BJ (cell line): Measurements from ENCODE around the gene OS9. TPM values are rescaled to one million over a fixed set of nuclear protein-coding genes. Genes with fewer than 3 reads are reported as not detected.

Experiments
- CTCF ChIA-PET: fragments of 350-600 bp; formaldehyde crosslinking; extraction: SDS; loops from one replicate; lab custom pipeline; 2021; ENCODE audit warnings: antibody characterized with exemption, inconsistent platforms; lab: Yijun Ruan, JAX
- POLR2A ChIA-PET: fragments of 300-600 bp; sonication (Branson Sonifier 250); formaldehyde crosslinking; extraction: SDS; loops from one replicate; lab custom pipeline; 2021; ENCODE audit warnings: antibody characterized with exemption; lab: Charles Lee
- DNase-seq: peaks from one replicate; pipeline ENCODE4 v3.0.0-alpha.2; 2011; ENCODE audit warnings: low read depth
- H3K27me3 ChIP-seq: 2 replicates; pipeline ENCODE4 v1.6.0; 2011; ENCODE audit warnings: low read length; ENCODE audit not compliant: control insufficient read depth, insufficient read depth
- H3K36me3 ChIP-seq: 2 replicates; pipeline ENCODE4 v1.5.1; 2011; ENCODE audit warnings: low read length; ENCODE audit not compliant: control insufficient read depth, insufficient read depth
- H3K4me3 ChIP-seq: 2 replicates; pipeline ENCODE4 v1.5.1; 2011; ENCODE audit warnings: low read depth, mild to moderate bottlenecking, control low read depth, low read length
- polyA plus RNA-seq: library from polyadenylated mRNA; depleted of rRNA; stranded (reverse); fragments of >200 nt; gene quantifications from 2 replicates; pipeline ENCODE4 v1.2.3, GENCODE V29; 2011
- TF ChIP-seq, protein P1 (sequence below): IDR thresholded peaks from 2 replicates; pipeline ENCODE4 v1.5.1; 2011; ENCODE audit warnings: low read depth, mild to moderate bottlenecking, control low read depth, inconsistent platforms, low read length, moderate library complexity; ENCODE audit not compliant: insufficient read depth

Gene OS9
- polyA plus RNA-seq, 1 experiment: 415 TPM

DNA sequence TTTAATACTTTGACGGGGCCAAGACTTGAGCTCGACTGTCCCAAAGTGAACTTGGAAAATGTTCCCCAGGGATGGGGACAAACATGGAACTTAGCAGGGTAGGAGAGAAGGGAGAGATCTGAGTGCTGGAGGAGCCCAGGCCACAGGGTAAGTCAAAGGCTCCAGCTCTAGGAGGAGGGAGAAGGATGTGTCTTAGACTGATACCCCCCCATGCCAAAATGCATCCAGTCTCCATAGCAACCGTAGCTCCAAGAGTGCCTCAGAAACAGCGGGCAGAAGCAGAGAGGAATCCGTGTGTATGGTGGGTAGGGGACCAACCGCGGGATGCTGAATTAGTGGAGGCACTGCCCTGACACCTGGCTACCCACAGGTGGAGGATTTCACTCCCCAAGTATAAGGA lies 45.5 kb downstream of the OS9 start:
- TF ChIP-seq, protein P1, sequence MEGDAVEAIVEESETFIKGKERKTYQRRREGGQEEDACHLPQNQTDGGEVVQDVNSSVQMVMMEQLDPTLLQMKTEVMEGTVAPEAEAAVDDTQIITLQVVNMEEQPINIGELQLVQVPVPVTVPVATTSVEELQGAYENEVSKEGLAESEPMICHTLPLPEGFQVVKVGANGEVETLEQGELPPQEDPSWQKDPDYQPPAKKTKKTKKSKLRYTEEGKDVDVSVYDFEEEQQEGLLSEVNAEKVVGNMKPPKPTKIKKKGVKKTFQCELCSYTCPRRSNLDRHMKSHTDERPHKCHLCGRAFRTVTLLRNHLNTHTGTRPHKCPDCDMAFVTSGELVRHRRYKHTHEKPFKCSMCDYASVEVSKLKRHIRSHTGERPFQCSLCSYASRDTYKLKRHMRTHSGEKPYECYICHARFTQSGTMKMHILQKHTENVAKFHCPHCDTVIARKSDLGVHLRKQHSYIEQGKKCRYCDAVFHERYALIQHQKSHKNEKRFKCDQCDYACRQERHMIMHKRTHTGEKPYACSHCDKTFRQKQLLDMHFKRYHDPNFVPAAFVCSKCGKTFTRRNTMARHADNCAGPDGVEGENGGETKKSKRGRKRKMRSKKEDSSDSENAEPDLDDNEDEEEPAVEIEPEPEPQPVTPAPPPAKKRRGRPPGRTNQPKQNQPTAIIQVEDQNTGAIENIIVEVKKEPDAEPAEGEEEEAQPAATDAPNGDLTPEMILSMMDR: no peak
- Histone ChIP-seq H3K27me3 (peaks cover 51% of the 10 kb centered on the region), H3K4me3 (no peak overlapping the region), H3K36me3 (no peaks in the 10 kb centered on the region)
- no peak for DNase-seq
- POLR2A ChIA-PET: no interaction called here
- CTCF ChIA-PET: interaction anchor here (1.2 to 1.8 kb wide), 2 partner anchors 9 to 156 kb away, joined by 3 to 5 read pairs; no protein-coding TSS in a partner anchor

DNA sequence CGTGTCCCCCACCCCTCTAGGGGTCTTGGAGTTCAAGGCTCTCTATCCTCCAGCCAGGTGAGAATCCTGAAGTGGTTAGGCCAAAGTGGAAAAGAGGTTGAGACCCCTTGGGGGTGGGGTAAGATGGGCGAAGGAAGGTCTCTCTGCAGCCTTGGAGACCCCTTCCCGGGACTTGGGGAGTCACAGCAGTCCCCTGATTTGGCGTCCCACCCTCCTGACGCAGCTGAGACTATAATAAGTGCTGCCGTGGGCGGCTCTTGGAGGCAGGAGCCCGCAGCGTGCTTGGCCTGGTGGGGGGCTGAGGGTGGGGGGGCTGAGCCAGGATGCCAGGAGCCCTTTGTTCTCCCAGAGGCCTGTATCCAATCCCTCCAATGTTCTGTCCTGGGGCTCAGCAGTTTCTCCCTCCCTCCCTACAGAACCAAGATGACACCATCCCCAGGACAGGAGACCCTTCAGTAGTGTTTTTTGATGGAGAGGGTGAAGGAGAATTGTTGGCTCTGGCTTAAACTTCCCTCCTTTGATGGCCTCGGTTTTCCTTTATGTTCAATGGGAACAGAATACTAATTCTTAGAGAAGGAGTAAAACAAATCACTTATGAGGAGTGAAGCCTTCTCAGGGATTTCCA lies 46.1 kb downstream of the OS9 start:
- TF ChIP-seq, protein P1: no peak
- CTCF ChIA-PET: interaction anchor here (0.6 to 1.8 kb wide), 3 partner anchors 9 to 147 kb away, joined by 3 to 5 read pairs (median 3); no protein-coding TSS in a partner anchor
- no peak for DNase-seq
- Histone ChIP-seq H3K27me3 (peaks cover 48% of the 10 kb centered on the region), H3K4me3 (no peak overlapping the region), H3K36me3 (no peaks in the 10 kb centered on the region)
- POLR2A ChIA-PET: no interaction called here

DNA sequence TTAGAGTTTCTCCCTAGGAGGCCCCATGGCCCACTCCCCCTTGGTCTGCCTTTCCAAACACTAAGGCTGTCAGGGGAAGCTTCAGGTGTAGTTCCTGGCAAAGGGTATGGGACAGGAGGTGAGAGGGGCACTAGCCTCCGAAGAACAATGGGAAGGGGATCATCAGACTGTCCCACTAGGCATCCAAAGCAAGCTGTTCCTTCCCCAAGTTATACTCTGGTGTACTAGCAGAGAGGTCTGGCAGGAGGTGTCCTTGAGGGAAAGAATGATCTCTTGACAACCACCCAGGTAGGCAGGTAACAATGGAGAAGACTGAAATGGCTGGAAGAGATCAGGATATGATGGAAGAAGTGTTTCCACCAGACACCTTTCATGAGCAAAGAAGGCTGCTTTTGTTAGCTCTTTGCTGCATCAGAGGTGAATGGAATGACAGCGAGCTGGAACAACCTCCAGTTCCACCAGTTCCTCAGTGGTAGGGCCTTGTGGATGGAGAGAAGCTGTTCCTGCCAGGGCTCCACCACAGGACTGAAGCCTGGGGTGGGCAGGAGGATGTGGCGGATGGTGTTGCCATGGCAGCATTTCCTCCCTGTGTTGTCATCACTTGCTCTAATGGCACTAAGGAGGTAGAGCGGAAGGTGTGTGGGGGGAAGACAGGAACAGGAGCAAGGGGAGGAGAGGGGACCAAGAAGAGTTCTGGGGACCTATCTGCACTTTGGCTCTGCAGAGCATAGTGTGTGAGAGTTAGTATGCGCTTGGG lies 46.9 kb downstream of the OS9 start:
- CTCF ChIA-PET: interaction anchor here (0.6 to 1.8 kb wide), 4 partner anchors 10 to 148 kb away, joined by 3 to 5 read pairs (median 4); no protein-coding TSS in a partner anchor
- TF ChIP-seq, protein P1: no peak
- peaks cover 45% of the 10 kb centered on the region for H3K27me3 ChIP-seq
- no peak overlapping the region for H3K4me3 ChIP-seq
- no peak for DNase-seq
- POLR2A ChIA-PET: no interaction called here
- no peaks in the 10 kb centered on the region for H3K36me3 ChIP-seq

DNA sequence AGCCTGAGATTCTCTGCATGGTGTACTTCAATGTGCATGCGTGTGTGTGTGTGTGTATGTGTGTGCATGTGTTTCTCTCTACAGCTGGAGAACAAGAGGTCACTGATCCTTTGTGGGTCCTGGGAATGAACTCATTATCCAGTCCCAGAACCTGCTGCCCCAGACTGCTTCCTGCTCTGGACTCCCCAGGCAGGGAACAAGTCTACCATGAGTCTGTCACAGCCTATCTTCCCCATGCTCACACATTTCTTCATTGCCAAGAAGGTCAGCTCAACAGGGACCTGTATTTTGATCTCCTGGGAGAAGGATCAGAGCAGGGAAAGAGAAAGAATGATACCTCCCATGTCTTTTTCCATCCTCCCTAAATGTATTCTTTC lies 47.5 kb downstream of the OS9 start:
- no peak overlapping the region for H3K4me3 ChIP-seq
- POLR2A ChIA-PET: no interaction called here
- no peak for DNase-seq
- peaks cover under 1% of the 10 kb centered on the region; the same call in 1 of the 2 replicates for H3K36me3 ChIP-seq
- CTCF ChIA-PET: interaction anchor here (1.4 kb wide), 1 partner anchor 15 kb away, joined by 4 read pairs; no protein-coding TSS in a partner anchor
- peaks cover 43% of the 10 kb centered on the region for H3K27me3 ChIP-seq
- TF ChIP-seq, protein P1: no peak
